CD4-positive, alpha-beta memory T cell (primary cell): ENCODE measurements around the gene GARIN3. TPM values are rescaled to one million over a fixed set of nuclear protein-coding genes. Genes with fewer than 3 reads are reported as not detected.
"Not testable (repeated sequence)": the region's sequence is repeated elsewhere in the genome, so short reads cannot be mapped to it uniquely, and the experiment has no call there.

ENCODE experiments used
- CTCF ChIA-PET: fragments of 350-600 bp; sonication (Branson Sonifier 250); formaldehyde crosslinking; loops from one replicate; lab custom pipeline; 2021; ENCODE audit warnings: inconsistent platforms; ENCODE audit not compliant: partially characterized antibody; lab: Charles Lee
- POLR2A ChIA-PET: fragments of 350-600 bp; sonication (Branson Sonifier 250); formaldehyde crosslinking; loops from one replicate; lab custom pipeline; 2021; ENCODE audit not compliant: partially characterized antibody; lab: Charles Lee
- DNase-seq, 5 donors: peaks; one replicate each; pipeline versions ENCODE4 v3.0.0 to v3.0.0-alpha.2; 2020 to 2022; ENCODE audit warnings: mixed read lengths in 1 of 5
- H3K27ac ChIP-seq: one replicate; pipeline ENCODE4 v1.7.0; 2013; ENCODE audit warnings: low read depth, low read length
- H3K27me3 ChIP-seq: 2 replicates; pipeline ENCODE4 v1.7.0; 2013; ENCODE audit warnings: mild to moderate bottlenecking, low read length, moderate library complexity; ENCODE audit not compliant: insufficient read depth
- H3K36me3 ChIP-seq: 2 replicates; pipeline ENCODE4 v1.7.0; 2013; ENCODE audit warnings: mild to moderate bottlenecking, low read length, moderate library complexity; ENCODE audit not compliant: insufficient read depth
- H3K4me1 ChIP-seq: 2 replicates; pipeline ENCODE4 v1.7.0; 2013; ENCODE audit warnings: mild to moderate bottlenecking, low read length, moderate library complexity; ENCODE audit not compliant: insufficient read depth
- H3K4me3 ChIP-seq, 2 donors: one replicate each; pipeline ENCODE4 v1.7.0; 2013; ENCODE audit warnings: low read length in 2 of 2, mild to moderate bottlenecking in 1 of 2
- H3K9me3 ChIP-seq, 2 donors: one replicate each; pipeline ENCODE4 v1.7.0; 2013; ENCODE audit warnings: low read length in 2 of 2, control low read depth in 1 of 2; ENCODE audit not compliant: control insufficient read depth in 1 of 2
- H3K27ac Mint-ChIP-seq, 7 donors: one replicate each; pipeline ENCODE4 v1.8.0; 2020 to 2021; ENCODE audit warnings: mixed read lengths in 7 of 7, mild to moderate bottlenecking in 6 of 7, inconsistent platforms in 3 of 7, moderate library complexity in 3 of 7
- H3K27me3 Mint-ChIP-seq, 2 donors: one replicate each; pipeline ENCODE4 v1.8.0; 2020 to 2021; ENCODE audit warnings: mixed read lengths in 2 of 2
- H3K36me3 Mint-ChIP-seq, 2 donors: one replicate each; pipeline ENCODE4 v1.8.0; 2020 to 2021; ENCODE audit warnings: mixed read lengths in 2 of 2, inconsistent platforms in 1 of 2, mild to moderate bottlenecking in 1 of 2
- H3K4me1 Mint-ChIP-seq, 4 donors: one replicate each; pipeline ENCODE4 v1.8.0; 2020 to 2021; ENCODE audit warnings: mixed read lengths in 4 of 4, mild to moderate bottlenecking in 1 of 4
- H3K4me3 Mint-ChIP-seq, 8 donors: one replicate each; pipeline ENCODE4 v1.8.0; 2020 to 2021; ENCODE audit warnings: mixed read lengths in 8 of 8, mild to moderate bottlenecking in 7 of 8, moderate library complexity in 6 of 8, inconsistent platforms in 3 of 8
- H3K9me3 Mint-ChIP-seq, 8 donors: one replicate each; pipeline ENCODE4 v1.8.0; 2020 to 2021; ENCODE audit warnings: mixed read lengths in 8 of 8, mild to moderate bottlenecking in 5 of 8, inconsistent platforms in 3 of 8, moderate library complexity in 1 of 8
- intact Hi-C: fragments of 100-400 bp; cut with micrococcal nuclease; formaldehyde crosslinking; loops from one replicate; pipeline ENCODE4 v1.15.1; 2023
- polyA plus RNA-seq, 2 donors: library from polyadenylated mRNA; unstranded; fragments of 300-500 nt; fragmentation: Illumina TruSeq; gene quantifications; one replicate each; pipeline ENCODE4 v1.2.3, GENCODE V29; 2021
- total RNA-seq, 2 experiments: library from RNA; stranded (reverse); gene quantifications; one replicate each; pipeline ENCODE4 v1.2.3, GENCODE V29; 2021

GARIN3 gene
- total and polyA plus RNA-seq, 4 experiments from 2014 or later, result not detected

DNA sequence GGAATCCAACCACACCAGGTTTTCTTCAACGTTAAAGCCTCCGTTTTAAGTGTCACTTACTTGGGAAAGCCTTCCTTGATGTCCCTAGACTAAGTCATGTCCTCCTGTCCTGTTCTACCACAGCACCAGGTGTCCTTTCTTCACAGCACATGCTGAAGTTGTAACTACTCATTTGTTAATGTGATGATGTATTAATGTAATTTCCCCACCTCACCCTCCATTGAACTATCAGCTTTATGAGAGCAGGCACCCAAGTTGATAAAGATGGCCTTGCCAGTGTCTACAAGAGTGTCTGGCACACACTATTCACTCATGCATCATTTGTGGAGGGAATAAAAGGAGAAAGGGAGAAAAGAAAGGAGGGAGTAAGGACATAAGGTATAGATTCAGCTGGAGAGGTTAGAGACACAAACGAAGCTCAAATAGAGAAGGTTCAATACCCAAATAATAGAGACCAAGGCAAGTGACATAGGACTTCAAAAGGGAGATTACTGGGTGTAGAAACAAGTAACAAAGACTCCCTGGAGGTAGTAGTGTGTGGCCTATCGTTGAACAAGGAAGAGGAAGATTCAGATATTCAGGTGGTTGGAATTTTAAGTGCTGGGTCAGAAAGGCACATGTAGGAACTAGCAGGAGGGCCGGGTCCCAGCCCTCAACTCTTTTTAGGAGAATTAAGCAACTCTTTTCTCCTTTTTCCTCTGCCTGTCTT is 21.1 kb upstream of the GARIN3 start:
- Mint-ChIP-seq H3K27me3 (no peaks in the 10 kb centered on the region), H3K4me3 (peak overlapping the region; percentile 84 to 100 (median 96)), H3K4me1 (peaks cover 49 to 80% (median 61%) of the 10 kb centered on the region in 4 donors), H3K27ac (peak overlapping the region; percentile 84 to 97 (median 91)), H3K9me3 (peaks cover 0 to 3% (median 0%) of the 10 kb centered on the region in 8 donors), H3K36me3 (peaks cover 70 to 78% of the 10 kb centered on the region in 2 donors)
- Histone ChIP-seq H3K9me3 (no peaks in the 10 kb centered on the region), H3K4me1 (peaks cover 79% of the 10 kb centered on the region), H3K27me3 (no peaks in the 10 kb centered on the region), H3K27ac (peak overlapping the region; percentile 64), H3K36me3 (peaks cover 34% of the 10 kb centered on the region), H3K4me3 (peak overlapping the region; percentile 44 to 59)
- intact Hi-C loops, result no loop called here
- ChIA-PET POLR2A (interaction anchor here (1.2 to 29.8 kb wide), 18 partner anchors 11 to 121 kb away, joined by 3 to 1020 read pairs (median 11); partner anchors contain the start of genes GARIN3 and MED7), CTCF (interaction anchor here (0.7 to 9.5 kb wide), 9 partner anchors 9 to 141 kb away, joined by 3 to 66 read pairs (median 4); no protein-coding TSS in a partner anchor)
- DNase-seq, result peak in 1 of 5 donors; percentile 53

DNA sequence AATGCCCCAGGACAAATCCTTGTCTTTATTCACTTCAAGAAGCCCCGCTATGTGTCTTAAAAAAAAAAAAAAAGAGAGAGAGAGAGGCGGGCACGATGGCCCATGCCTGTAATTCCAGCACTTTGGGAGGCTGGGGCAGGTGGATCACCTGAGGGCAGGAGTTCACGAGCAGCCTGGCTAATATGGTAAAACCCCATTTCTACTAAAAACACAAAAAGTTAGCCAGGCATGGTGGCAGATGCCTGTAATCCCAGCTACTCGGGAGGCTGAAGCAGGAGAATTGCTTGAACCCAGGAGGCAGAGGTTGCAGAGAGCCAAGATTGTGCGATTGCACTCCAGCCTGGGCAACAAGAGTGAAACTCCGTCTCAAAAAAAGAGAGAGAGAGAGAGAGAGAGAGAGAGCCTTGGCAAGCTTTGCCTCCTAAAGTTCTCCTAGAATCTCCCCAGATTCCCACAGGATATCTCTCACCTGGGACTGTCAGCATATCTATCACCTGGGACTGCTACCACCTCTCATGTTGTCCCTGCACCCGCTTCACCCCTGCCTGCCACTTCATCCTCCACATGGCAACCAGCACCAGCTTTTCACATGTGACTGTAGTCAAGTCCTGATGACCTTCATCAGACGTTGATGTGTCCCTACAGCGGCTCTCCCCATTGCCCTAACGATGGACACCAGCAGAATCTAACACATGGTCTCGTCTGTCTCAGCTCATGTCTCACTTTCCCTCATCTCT is 20.4 kb upstream of the GARIN3 start:
- H3K9me3 Mint-ChIP-seq, result no peaks in the 10 kb centered on the region
- H3K4me3 Mint-ChIP-seq, result peak overlapping the region; percentile 84 to 100 (median 96)
- peaks cover 69 to 79% of the 10 kb centered on the region in 2 donors for H3K36me3 Mint-ChIP-seq
- no peaks in the 10 kb centered on the region for H3K9me3 ChIP-seq
- ChIA-PET CTCF (interaction anchor here (0.7 to 9.5 kb wide), 8 partner anchors 10 to 142 kb away, joined by 3 to 66 read pairs (median 4); no protein-coding TSS in a partner anchor), POLR2A (interaction anchor here (0.7 to 29.8 kb wide), 19 partner anchors 10 to 344 kb away, joined by 3 to 1020 read pairs (median 9); partner anchors contain the start of genes GARIN3 and MED7)
- H3K27me3 ChIP-seq, result no peaks in the 10 kb centered on the region
- H3K4me1 ChIP-seq, result peaks cover 71% of the 10 kb centered on the region
- H3K4me1 Mint-ChIP-seq, result peaks cover 43 to 73% (median 55%) of the 10 kb centered on the region in 4 donors
- intact Hi-C loops, result no loop called here
- peak overlapping the region; percentile 84 to 97 (median 91) for H3K27ac Mint-ChIP-seq
- H3K27me3 Mint-ChIP-seq, result no peaks in the 10 kb centered on the region
- peak in 1 of 5 donors; percentile 44 for DNase-seq
- H3K27ac ChIP-seq, result peak overlapping the region; percentile 64
- peaks cover 34% of the 10 kb centered on the region for H3K36me3 ChIP-seq
- H3K4me3 ChIP-seq, result peak overlapping the region in 1 of 2 donors; percentile 44

DNA sequence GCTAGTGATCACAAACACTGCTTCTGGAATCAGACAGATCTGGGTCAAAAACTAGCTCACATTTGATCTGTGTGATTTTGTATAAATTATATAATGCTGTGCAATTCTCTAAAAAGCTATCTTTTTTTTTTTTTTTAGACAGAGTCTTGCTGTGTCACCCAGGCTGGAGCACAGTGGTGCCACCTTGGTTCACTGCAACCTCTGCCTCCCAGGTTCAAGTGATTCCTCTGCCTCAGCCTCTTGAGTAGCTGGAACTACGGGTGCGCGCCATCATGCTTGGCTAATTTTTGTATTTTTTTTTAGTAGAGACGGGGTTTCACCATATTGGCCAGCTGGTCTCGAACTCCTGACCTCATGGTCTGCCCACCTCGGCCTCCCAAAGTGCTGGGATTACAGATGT is 19.1 kb upstream of the GARIN3 start:
- DNase-seq, result peak in 1 of 5 donors; percentile 49
- peak overlapping the region; percentile 74 to 76 for H3K4me3 ChIP-seq
- peaks cover 63% of the 10 kb centered on the region for H3K4me1 ChIP-seq
- peaks cover 34% of the 10 kb centered on the region for H3K36me3 ChIP-seq
- Mint-ChIP-seq H3K27ac (peak overlapping the region; percentile 69 to 95 (median 85)), H3K4me1 (peaks cover 34 to 72% (median 49%) of the 10 kb centered on the region in 4 donors), H3K4me3 (peak overlapping the region; percentile 86 to 100 (median 97)), H3K36me3 (peaks cover 69 to 79% of the 10 kb centered on the region in 2 donors)
- CTCF ChIA-PET, result interaction anchor here (1.0 to 3.8 kb wide), 6 partner anchors 10 to 66 kb away, joined by 3 to 21 read pairs (median 4); no protein-coding TSS in a partner anchor
- H3K27me3 Mint-ChIP-seq, H3K9me3 Mint-ChIP-seq, intact Hi-C loops, H3K9me3 ChIP-seq, H3K27me3 ChIP-seq: not testable (repeated sequence)
- H3K27ac ChIP-seq, result peak overlapping the region; percentile 64
- POLR2A ChIA-PET, result interaction anchor here (0.7 to 29.8 kb wide), 16 partner anchors 9 to 358 kb away, joined by 3 to 1020 read pairs (median 27); partner anchors contain the start of genes GARIN3 and MED7

DNA sequence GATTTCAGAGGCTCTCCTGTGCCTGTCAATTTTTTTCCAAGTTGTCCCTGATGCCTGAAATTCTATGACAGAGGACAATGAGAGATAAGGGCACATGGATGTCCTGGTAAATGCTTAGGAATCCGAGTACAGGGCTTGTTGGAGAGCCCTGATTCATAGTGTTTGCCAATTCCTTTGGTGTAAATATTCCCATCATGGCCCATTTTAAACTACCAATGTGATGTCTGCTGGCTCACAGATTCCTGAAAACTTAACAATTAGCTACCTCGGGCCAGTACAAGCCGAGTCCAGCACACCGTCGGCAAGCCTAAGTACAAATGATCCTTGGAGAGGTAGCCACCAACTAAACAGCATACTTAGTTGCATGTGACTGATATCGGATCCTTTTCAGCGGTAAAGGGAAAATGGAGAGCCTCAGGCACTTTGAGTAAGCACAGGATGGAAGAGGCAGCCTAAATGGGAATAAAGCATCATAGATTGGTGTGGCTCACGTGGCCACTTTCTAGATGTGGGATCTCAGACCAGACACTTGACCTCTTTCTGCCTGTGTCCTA is 18.1 kb upstream of the GARIN3 start:
- H3K27ac ChIP-seq, result peak overlapping the region; percentile 64
- Mint-ChIP-seq H3K9me3 (no peaks in the 10 kb centered on the region), H3K36me3 (peaks cover 66 to 74% of the 10 kb centered on the region in 2 donors), H3K4me3 (peak overlapping the region; percentile 86 to 100 (median 97)), H3K4me1 (peaks cover 36 to 73% (median 51%) of the 10 kb centered on the region in 4 donors), H3K27ac (peak overlapping the region; percentile 80 to 95 (median 85)), H3K27me3 (no peaks in the 10 kb centered on the region)
- intact Hi-C loops, result no loop called here
- H3K4me3 ChIP-seq, result peak overlapping the region; percentile 74 to 76
- no peak for DNase-seq
- no peaks in the 10 kb centered on the region for H3K27me3 ChIP-seq
- ChIA-PET POLR2A (interaction anchor here (1.1 to 29.8 kb wide), 11 partner anchors 9 to 88 kb away, joined by 3 to 1020 read pairs (median 30); partner anchors contain the start of genes GARIN3 and MED7), CTCF (interaction anchor here (0.7 to 3.8 kb wide), 5 partner anchors 9 to 35 kb away, joined by 3 to 21 read pairs (median 4); no protein-coding TSS in a partner anchor)
- no peaks in the 10 kb centered on the region for H3K9me3 ChIP-seq
- peaks cover 34% of the 10 kb centered on the region for H3K36me3 ChIP-seq
- peaks cover 63% of the 10 kb centered on the region for H3K4me1 ChIP-seq

- Histone ChIP-seq H3K27ac (peak overlapping the region; percentile 77), H3K4me1 (peaks cover 63% of the 10 kb centered on the region), H3K27me3 (no peaks in the 10 kb centered on the region), H3K4me3 (peak overlapping the region; percentile 83 to 99), H3K36me3 (peaks cover 27% of the 10 kb centered on the region), H3K9me3 (no peaks in the 10 kb centered on the region)
- peak overlapping the region; percentile 97 to 100 (median 99) for H3K4me3 Mint-ChIP-seq
- H3K36me3 Mint-ChIP-seq, result peaks cover 51 to 60% of the 10 kb centered on the region in 2 donors
- ChIA-PET POLR2A (interaction anchor here (0.7 to 29.8 kb wide), 17 partner anchors 10 to 124 kb away, joined by 3 to 1020 read pairs (median 9); partner anchors contain the start of genes GARIN3 and MED7), CTCF (interaction anchor here (0.6 to 3.8 kb wide), 9 partner anchors 10 to 63 kb away, joined by 3 to 21 read pairs (median 4); no protein-coding TSS in a partner anchor)
- peaks cover 0 to 5% (median 0%) of the 10 kb centered on the region in 8 donors for H3K9me3 Mint-ChIP-seq
- peak overlapping the region; percentile 84 to 99 (median 97) for H3K27ac Mint-ChIP-seq
- intact Hi-C loops, result no loop called here
- H3K4me1 Mint-ChIP-seq, result peaks cover 35 to 73% (median 50%) of the 10 kb centered on the region in 4 donors
- no peak for DNase-seq
- H3K27me3 Mint-ChIP-seq, result no peaks in the 10 kb centered on the region
Observed at GRCh38 chr5:157182143-157182757, 16.2 kb upstream of the GARIN3 start.
